Tibial artery (tissue), 4 donors: ENCODE measurements around the gene OR10K2.
"Not testable (repeated sequence)": the region's sequence is repeated elsewhere in the genome, so short reads cannot be mapped to it uniquely, and the experiment has no call there.

ENCODE experiments used
- DNase-seq, 2 donors: peaks; one replicate each; pipeline ENCODE4 v3.0.0-alpha.2; 2019
- H3K27ac ChIP-seq, 2 donors: fragments of 200-600 bp; sonication (generic) in 1 of 2; 1 replicate in 1 of 2; 2 replicates in 1 of 2; pipeline ENCODE4 v1.5.1; 2018 to 2019; ENCODE audit warnings: mild to moderate bottlenecking in 1 of 2
- H3K27me3 ChIP-seq, 2 donors: fragments of 200-600 bp; sonication (generic) in 1 of 2; one replicate each; pipeline versions ENCODE4 v1.5.1 to v1.6.0; 2016 to 2019
- H3K36me3 ChIP-seq, 3 donors: fragments of 200-600 bp; sonication (generic) in 2 of 3; one replicate each; pipeline ENCODE4 v1.5.1; 2016 to 2019; ENCODE audit warnings: mild to moderate bottlenecking in 2 of 3
- H3K4me1 ChIP-seq, 4 donors: fragments of 200-600 bp; sonication (generic) in 2 of 4; 1 replicate in 3 of 4; 2 replicates in 1 of 4; pipeline ENCODE4 v1.5.1; 2016 to 2019
- H3K4me3 ChIP-seq, 2 donors: fragments of 200-600 bp; sonication (generic) in 1 of 2; 1 replicate in 1 of 2; 2 replicates in 1 of 2; pipeline ENCODE4 v1.5.1; 2018 to 2019; ENCODE audit warnings: mild to moderate bottlenecking in 2 of 2
- H3K9me3 ChIP-seq, 3 donors: fragments of 200-600 bp; sonication (generic) in 1 of 3; one replicate each; pipeline ENCODE4 v1.5.1; 2016 to 2019
- CTCF ChIP-seq, 2 experiments: fragments of 200-600 bp in 1 of 2; fragments of 450-650 bp in 1 of 2; IDR thresholded peaks; one replicate each; pipeline ENCODE4 v1.5.1; 2017 to 2019; ENCODE audit warnings: antibody characterized with exemption in 2 of 2, mild to moderate bottlenecking in 1 of 2, moderate library complexity in 1 of 2
- intact Hi-C: fragments of 100-400 bp; cut with DNase I; formaldehyde crosslinking; loops from one replicate; pipeline ENCODE4 v1.15.0; 2023; ENCODE audit warnings: low total_unique reads

Gene OR10K2

DNA sequence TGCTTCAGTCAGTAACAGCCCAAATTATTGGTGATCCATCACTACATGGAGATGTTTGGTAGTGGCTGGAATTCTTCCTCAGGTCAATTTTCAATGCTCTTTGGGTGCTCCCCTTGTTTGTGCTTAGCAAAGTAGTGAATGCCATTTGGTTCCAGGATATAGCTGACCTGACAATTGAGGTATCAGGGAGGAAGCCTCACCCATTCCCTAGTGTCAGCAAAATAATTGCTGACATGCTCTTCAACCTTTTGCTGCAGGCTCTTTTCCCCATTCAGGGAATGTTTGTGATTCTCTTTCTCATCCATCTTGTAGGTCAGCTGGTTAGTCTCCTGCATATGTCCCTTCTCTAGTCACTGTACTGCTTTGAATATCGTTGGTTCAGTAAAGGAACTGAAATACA lies 28.5 kb upstream of the OR10K2 start:
- Histone ChIP-seq H3K27me3 (no peaks in the 10 kb centered on the region), H3K4me3 (no peak overlapping the region), H3K9me3 (no peaks in the 10 kb centered on the region), H3K4me1 (no peaks in the 10 kb centered on the region), H3K36me3 (no peaks in the 10 kb centered on the region), H3K27ac (no peak overlapping the region)
- no peak for TF ChIP-seq CTCF (IDR thresholded peaks at IDR 0.05)
- intact Hi-C loops = no loop called here
- DNase-seq = no peak

DNA sequence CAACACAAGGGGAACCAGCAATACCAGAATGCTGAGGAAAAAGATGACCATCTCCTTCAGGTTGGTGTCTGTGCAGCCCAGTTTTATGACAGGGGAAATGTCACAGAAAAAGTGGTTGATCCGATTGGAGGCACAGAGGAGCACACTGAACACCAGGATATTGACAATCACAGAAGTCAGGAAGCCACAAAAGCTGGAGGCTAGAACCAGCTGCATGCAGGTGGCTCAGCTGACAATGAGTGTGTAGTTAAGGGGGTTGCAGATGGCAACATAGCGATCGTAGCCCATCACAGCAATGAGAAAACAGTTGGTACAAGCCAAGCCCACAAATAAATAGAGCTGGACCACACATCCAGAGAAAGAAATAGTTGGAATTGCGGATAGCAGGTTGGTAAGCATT lies 19.3 kb upstream of the OR10K2 start:
- Histone ChIP-seq H3K27me3 (no peaks in the 10 kb centered on the region), H3K27ac (no peak overlapping the region), H3K9me3 (no peaks in the 10 kb centered on the region), H3K4me1 (no peaks in the 10 kb centered on the region), H3K36me3 (no peaks in the 10 kb centered on the region), H3K4me3 (no peak overlapping the region)
- no peak for DNase-seq
- intact Hi-C loops = no loop called here
- TF ChIP-seq CTCF (IDR thresholded peaks at IDR 0.05) = no peak

DNA sequence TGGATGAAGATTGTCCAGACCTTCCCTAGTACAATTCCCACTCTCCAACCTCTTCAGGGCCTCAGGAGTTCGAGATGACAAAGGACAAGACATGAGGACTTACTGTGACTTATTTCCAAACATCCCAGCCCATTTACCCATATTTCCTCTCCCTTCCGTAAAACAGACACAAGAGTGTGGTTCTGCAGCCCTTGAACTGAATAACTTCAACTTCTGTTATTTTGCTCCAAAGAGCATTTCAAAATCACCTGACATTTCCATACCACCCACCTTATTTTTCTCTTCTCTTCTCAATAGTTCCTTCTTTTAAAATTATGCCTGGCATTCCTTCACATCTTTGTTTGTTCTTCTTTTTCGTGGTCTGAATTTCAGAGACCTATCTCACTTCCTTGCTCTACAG lies 8.7 kb upstream of the OR10K2 start:
- TF ChIP-seq CTCF (IDR thresholded peaks at IDR 0.05) = no peak
- intact Hi-C loops = no loop called here
- Histone ChIP-seq H3K27me3 (no peaks in the 10 kb centered on the region), H3K27ac (no peak overlapping the region), H3K4me1 (no peaks in the 10 kb centered on the region), H3K36me3 (no peaks in the 10 kb centered on the region), H3K4me3 (no peak overlapping the region), H3K9me3 (peaks cover 0 to 5% (median 0%) of the 10 kb centered on the region in 3 donors)
- DNase-seq = no peak

- H3K4me1 ChIP-seq, H3K4me3 ChIP-seq, H3K27me3 ChIP-seq, intact Hi-C loops, DNase-seq, H3K9me3 ChIP-seq, H3K36me3 ChIP-seq, H3K27ac ChIP-seq: not testable (repeated sequence)
Observed at GRCh38 chr1:158430163-158430562, 4.1 kb upstream of the OR10K2 start.

DNA sequence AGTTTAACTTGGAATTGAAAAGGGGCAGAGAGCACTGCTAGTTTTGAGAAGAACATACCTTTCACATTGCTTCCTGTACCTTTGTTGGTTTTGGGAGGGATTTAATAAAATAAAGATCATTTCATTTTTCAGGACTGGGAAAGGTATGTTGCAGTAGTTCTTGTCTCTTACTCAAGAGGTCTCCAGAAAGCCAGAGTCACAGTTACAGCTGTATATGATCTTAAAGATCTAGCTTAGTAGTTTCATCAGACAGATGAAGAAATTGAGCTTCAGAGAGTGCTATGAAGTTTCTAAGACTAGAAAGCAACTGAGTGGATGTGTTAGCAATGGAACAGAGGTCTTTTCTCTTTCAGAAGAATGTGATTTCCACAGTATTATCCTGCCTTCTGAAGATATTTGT lies 1.0 kb downstream of the OR10K2 start:
- TF ChIP-seq CTCF (IDR thresholded peaks at IDR 0.05) = no peak
- Histone ChIP-seq H3K36me3 (no peaks in the 10 kb centered on the region), H3K9me3 (peaks cover 0 to 5% (median 0%) of the 10 kb centered on the region in 3 donors), H3K4me3 (no peak overlapping the region), H3K27me3 (no peaks in the 10 kb centered on the region), H3K4me1 (no peaks in the 10 kb centered on the region), H3K27ac (no peak overlapping the region)
- DNase-seq = no peak
- intact Hi-C loops = no loop called here

DNA sequence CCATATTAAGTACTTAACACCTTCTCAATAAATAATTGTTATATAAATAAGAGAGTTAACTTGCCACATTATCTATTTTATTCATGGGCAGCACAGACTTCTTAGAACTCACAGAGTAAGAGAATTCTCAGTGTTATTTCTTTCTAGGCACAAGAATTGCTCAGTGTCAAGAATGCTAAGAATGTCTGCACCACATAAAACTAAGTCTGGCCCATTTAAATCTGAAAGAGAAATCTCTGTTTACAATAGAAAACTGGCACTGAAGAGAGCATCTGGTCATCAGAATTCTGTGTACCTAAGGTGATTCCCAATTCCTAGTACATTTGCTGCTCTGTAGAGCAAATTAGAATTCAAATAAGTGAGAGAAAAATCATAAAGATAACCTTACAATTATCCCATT lies 3.8 kb downstream of the OR10K2 start:
- intact Hi-C loops = no loop called here

More for the DNA sequence above, 3.8 kb downstream of the OR10K2 start:
- Histone ChIP-seq H3K36me3 (no peaks in the 10 kb centered on the region), H3K4me1 (no peaks in the 10 kb centered on the region), H3K27ac (no peak overlapping the region), H3K27me3 (no peaks in the 10 kb centered on the region), H3K4me3 (no peak overlapping the region), H3K9me3 (no peaks in the 10 kb centered on the region)
- no peak for DNase-seq
- TF ChIP-seq CTCF (IDR thresholded peaks at IDR 0.05) = no peak
